OCI-LY7 (cell line): ENCODE measurements around the gene BRD9. TPM values are rescaled to one million over a fixed set of nuclear protein-coding genes. Genes with fewer than 3 reads are reported as not detected.
"Not testable (repeated sequence)": the region's sequence is repeated elsewhere in the genome, so short reads cannot be mapped to it uniquely, and the experiment has no call there.

Experiments used
- BruUV-seq: library from RNA; stranded (reverse); fragments of 400-500 nt; replicated peaks from 2 replicates; lab custom pipeline; 2021; lab: Mats Ljungman, UMichigan
- CTCF ChIA-PET: fragments of 300-600 bp; sonication (Branson Sonifier 250); formaldehyde crosslinking; loops from one replicate; lab custom pipeline; 2022; ENCODE audit warnings: antibody characterized with exemption; ENCODE audit not compliant: unreplicated experiment; lab: Charles Lee
- POLR2A ChIA-PET: fragments of 300-600 bp; sonication (Branson Sonifier 250); formaldehyde crosslinking; loops from one replicate; lab custom pipeline; 2022; ENCODE audit warnings: antibody characterized with exemption; lab: Charles Lee
- DNase-seq: peaks from one replicate; pipeline ENCODE4 v3.0.0-alpha.2; 2015; ENCODE audit warnings: low spot score
- H2AFZ ChIP-seq: fragments of 200-600 bp; sonication (generic), shearing (Covaris generic); 2 replicates; pipeline ENCODE4 v1.6.1; 2014; ENCODE audit warnings: mild to moderate bottlenecking, antibody characterized with exemption, low read length, moderate library complexity
- H3K27ac ChIP-seq: fragments of 200-600 bp; sonication (generic); 2 replicates; pipeline ENCODE4 v1.5.1; 2014; ENCODE audit warnings: mixed run types, low read depth, mild to moderate bottlenecking, moderate library complexity, low read length, inconsistent platforms; ENCODE audit not compliant: poor library complexity, severe bottlenecking
- H3K36me3 ChIP-seq: fragments of 200-600 bp; sonication (generic); 2 replicates; pipeline ENCODE4 v1.6.1; 2014; ENCODE audit warnings: mild to moderate bottlenecking, antibody characterized with exemption, low read length, moderate library complexity, mixed read lengths; ENCODE audit not compliant: insufficient read depth
- H3K4me1 ChIP-seq: fragments of 200-600 bp; sonication (generic); 2 replicates; pipeline ENCODE4 v1.5.1; 2014; ENCODE audit warnings: mild to moderate bottlenecking, low read length; ENCODE audit not compliant: insufficient read depth, poor library complexity, severe bottlenecking
- H3K4me2 ChIP-seq: fragments of 200-600 bp; sonication (generic); 2 replicates; pipeline ENCODE4 v1.6.1; 2014; ENCODE audit warnings: mild to moderate bottlenecking, low read length
- H3K4me3 ChIP-seq: fragments of 200-600 bp; sonication (generic); 2 replicates; pipeline ENCODE4 v1.5.1; 2014; ENCODE audit warnings: mild to moderate bottlenecking, low read depth, low read length; ENCODE audit not compliant: poor library complexity, severe bottlenecking
- H3K79me2 ChIP-seq: fragments of 200-600 bp; sonication (generic); 2 replicates; pipeline ENCODE4 v1.6.1; 2016; ENCODE audit warnings: low read depth, mild to moderate bottlenecking, low read length, moderate library complexity, mixed read lengths; ENCODE audit not compliant: insufficient read depth
- H3K9me2 ChIP-seq: fragments of 200-600 bp; sonication (generic); 2 replicates; pipeline ENCODE4 v1.6.1; 2016; ENCODE audit warnings: mild to moderate bottlenecking, low read length, mixed read lengths; ENCODE audit not compliant: insufficient read depth
- H3K9me3 ChIP-seq: fragments of 200-600 bp; sonication (generic); 2 replicates; pipeline ENCODE4 v1.6.1; 2014; ENCODE audit warnings: mild to moderate bottlenecking, mixed run types, low read length, mixed read lengths
- H4K20me1 ChIP-seq: fragments of 200-600 bp; sonication (generic); 2 replicates; pipeline ENCODE4 v1.6.1; 2014; ENCODE audit warnings: mild to moderate bottlenecking, antibody characterized with exemption, low read length, moderate library complexity, mixed read lengths; ENCODE audit not compliant: insufficient read depth
- CTCF ChIP-seq: fragments of 200-600 bp; sonication (generic); conservative IDR thresholded peaks from 2 replicates; pipeline ENCODE4 v1.5.1; 2014; ENCODE audit warnings: mild to moderate bottlenecking, antibody characterized with exemption, low read length, moderate library complexity, mixed read lengths
- EZH2phosphoT487 ChIP-seq: fragments of 200-600 bp; sonication (generic); IDR thresholded peaks from 2 replicates; pipeline ENCODE4 v1.6.1; 2018; ENCODE audit warnings: low read depth, borderline replicate concordance, mild to moderate bottlenecking, mixed run types, antibody characterized with exemption, low read length, moderate library complexity, mixed read lengths
- intact Hi-C: fragments of 100-400 bp; cut with micrococcal nuclease; formaldehyde crosslinking; loops from one replicate; pipeline ENCODE4 v1.10.0; 2022; ENCODE audit not compliant: unreplicated experiment
- total RNA-seq, 2 experiments: library from RNA; depleted of rRNA in 1 of 2; stranded (reverse); fragments of >200 nt in 1 of 2; shearing (Covaris generic) in 1 of 2; gene quantifications; 2 replicates each; pipeline ENCODE4 v1.2.3, GENCODE V29; 2014 to 2022

Gene BRD9
- total RNA-seq, 2 experiments from 2014 or later = 46.7 to 78.7 TPM

GRCh38 chr5:929596-929995 lies 37.0 kb upstream of the BRD9 start:
- Histone ChIP-seq H2AFZ (no peak overlapping the region), H3K4me3 (no peak overlapping the region), H4K20me1 (no peaks in the 10 kb centered on the region), H3K9me3 (no peaks in the 10 kb centered on the region), H3K4me2 (no peak overlapping the region), H3K27ac (no peak overlapping the region), H3K36me3 (no peaks in the 10 kb centered on the region), H3K4me1 (no peaks in the 10 kb centered on the region), H3K79me2 (no peaks in the 10 kb centered on the region), H3K9me2 (no peaks in the 10 kb centered on the region)
- ChIA-PET CTCF (no interaction called here), POLR2A (interaction anchor here (0.6 kb wide), 1 partner anchor 205 kb away, joined by 5 read pairs; no protein-coding TSS in a partner anchor)
- TF ChIP-seq CTCF = no peak
- TF ChIP-seq EZH2phosphoT487 = no peak
- DNase-seq = no peak
- intact Hi-C loops = loop anchor here (10.0 kb wide), 1 partner anchor 205 kb away; no protein-coding TSS in a partner anchor
- no TSS peak for BruUV-seq

GRCh38 chr5:929182-929581 lies 36.6 kb upstream of the BRD9 start:
- H3K9me3 ChIP-seq, DNase-seq, H3K4me3 ChIP-seq, BruUV-seq, H3K9me2 ChIP-seq, H3K79me2 ChIP-seq, H2AFZ ChIP-seq, H4K20me1 ChIP-seq, H3K4me1 ChIP-seq, H3K27ac ChIP-seq, H3K4me2 ChIP-seq, H3K36me3 ChIP-seq, CTCF ChIA-PET: not testable (repeated sequence)
- intact Hi-C loops = loop anchor here (10.0 kb wide), 1 partner anchor 206 kb away; no protein-coding TSS in a partner anchor
- POLR2A ChIA-PET = interaction anchor here (0.6 kb wide), 1 partner anchor 205 kb away, joined by 5 read pairs; no protein-coding TSS in a partner anchor

GRCh38 chr5:927172-928015 lies 34.8 kb upstream of the BRD9 start:
- POLR2A ChIA-PET = no interaction called here
- intact Hi-C loops = loop anchor here (10.0 kb wide), 1 partner anchor 207 kb away; no protein-coding TSS in a partner anchor
- H2AFZ ChIP-seq = no peak overlapping the region

More at GRCh38 chr5:927172-928015, 34.8 kb upstream of the BRD9 start:
- no peak overlapping the region for H3K27ac ChIP-seq
- TF ChIP-seq CTCF (no peak), EZH2phosphoT487 (no peak)
- no peaks in the 10 kb centered on the region for H3K4me1 ChIP-seq
- no peak overlapping the region for H3K4me3 ChIP-seq
- H3K9me3 ChIP-seq = no peaks in the 10 kb centered on the region
- BruUV-seq = no TSS peak
- H4K20me1 ChIP-seq = no peaks in the 10 kb centered on the region
- H3K9me2 ChIP-seq = no peaks in the 10 kb centered on the region
- CTCF ChIA-PET = no interaction called here
- H3K4me2 ChIP-seq = no peak overlapping the region
- DNase-seq = no peak
- no peaks in the 10 kb centered on the region for H3K79me2 ChIP-seq
- peaks cover under 1% of the 10 kb centered on the region; the same call in 1 of the 2 replicates for H3K36me3 ChIP-seq
